HG02840 (cell line): ENCODE measurements around the gene MTARC1.

Source experiments
- ATAC-seq: cut with Tn5 transposase; IDR thresholded peaks from one replicate; pipeline ENCODE4 v1.9.1; 2021; ENCODE audit warnings: mild to moderate bottlenecking, moderate library complexity, moderate number of reproducible peaks; ENCODE audit not compliant: unreplicated experiment, low FRiP score

MTARC1 gene

GRCh38 chr1:220803401-220804201 is 16.9 kb downstream of the MTARC1 start:
- no peak for ATAC-seq

DNA sequence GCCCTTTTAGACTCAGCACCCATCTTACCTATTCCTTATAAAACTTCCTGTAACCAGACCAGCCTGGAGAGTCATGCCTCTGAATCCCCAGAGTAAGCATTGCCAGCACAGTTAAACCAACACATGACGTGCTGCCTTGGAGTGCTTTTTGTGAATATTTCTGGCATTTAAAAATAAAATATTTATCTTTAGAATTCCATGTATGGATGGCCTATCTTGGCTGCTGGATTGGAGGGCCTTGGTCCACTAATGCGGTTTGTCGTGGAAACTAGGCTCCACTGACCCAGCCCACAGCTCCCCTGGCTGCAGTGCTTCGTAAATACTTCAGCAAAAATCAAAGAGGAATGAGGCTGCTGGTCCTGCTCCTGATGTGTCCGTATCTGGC is 17.5 kb downstream of the MTARC1 start:
- no peak for ATAC-seq

- no peak for ATAC-seq
Measured at GRCh38 chr1:220806408-220806807, 19.7 kb downstream of the MTARC1 start.

DNA sequence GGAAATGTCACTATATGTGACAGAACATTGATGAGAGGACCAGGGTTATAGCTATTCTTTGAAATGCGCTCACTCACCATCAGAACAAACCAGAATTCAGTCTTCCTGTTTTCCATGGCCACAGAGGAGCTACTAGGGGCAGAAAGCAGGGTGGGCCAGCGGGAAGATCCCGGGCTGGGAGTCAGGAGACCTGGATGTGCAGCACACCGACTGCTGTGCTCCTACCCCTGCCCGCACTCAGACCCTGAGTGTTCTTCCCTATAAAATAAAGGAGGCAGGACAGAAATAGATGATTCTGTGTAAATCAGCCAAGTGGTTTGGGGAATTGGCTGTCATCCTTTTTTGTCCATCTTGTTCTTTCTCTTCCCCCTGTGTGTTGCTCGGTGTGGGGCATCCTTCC is 21.0 kb downstream of the MTARC1 start:
- no peak for ATAC-seq

- no peak for ATAC-seq
Measured at GRCh38 chr1:220808345-220809186, 21.9 kb downstream of the MTARC1 start.

DNA sequence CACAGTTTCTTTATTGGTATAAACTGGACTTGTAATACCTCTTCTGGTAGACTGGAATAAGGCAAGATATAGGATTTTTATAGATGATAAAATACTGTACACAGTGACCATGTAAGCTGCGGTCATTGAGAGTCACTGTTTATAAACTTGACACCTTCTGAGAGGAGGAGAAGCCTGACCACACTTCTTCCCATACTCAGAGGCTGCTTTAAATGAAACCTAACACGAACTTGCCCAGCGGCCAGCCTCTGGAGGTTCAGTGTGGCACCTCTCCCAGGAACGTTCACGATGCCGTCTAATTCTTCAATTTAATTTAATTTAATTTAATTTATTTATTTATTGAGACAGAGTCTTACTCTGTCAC is 22.5 kb downstream of the MTARC1 start:
- ATAC-seq: no peak

GRCh38 chr1:220809704-220810103 is 23.0 kb downstream of the MTARC1 start:
- ATAC-seq: no peak

DNA sequence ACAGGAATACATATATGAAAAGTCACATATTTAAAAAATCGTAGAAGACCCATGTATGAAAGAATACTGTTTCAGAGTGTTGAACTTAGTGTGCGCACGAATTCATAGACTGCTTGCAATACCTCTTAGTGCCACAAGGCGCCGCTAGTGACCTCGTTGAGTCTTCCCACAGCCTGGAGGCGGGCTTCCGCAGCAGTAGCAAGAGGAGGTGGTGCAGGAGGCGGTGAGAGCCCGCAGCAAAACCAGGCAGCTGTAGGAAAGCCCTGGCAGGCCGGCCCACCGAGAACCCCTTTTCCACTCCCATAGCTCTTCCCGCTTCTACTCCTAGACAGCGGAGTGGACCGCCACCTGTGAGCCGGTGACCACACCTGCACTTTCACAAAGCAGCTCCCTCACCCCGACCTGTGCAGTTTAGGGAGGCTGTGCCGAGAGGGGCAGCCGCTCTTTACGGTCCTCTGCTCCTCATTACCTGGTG is 23.5 kb downstream of the MTARC1 start:
- no peak for ATAC-seq

- no peak for ATAC-seq
Measured at GRCh38 chr1:220810963-220811362, 24.2 kb downstream of the MTARC1 start.

GRCh38 chr1:220811695-220812094 is 25.0 kb downstream of the MTARC1 start:
- no peak for ATAC-seq

DNA sequence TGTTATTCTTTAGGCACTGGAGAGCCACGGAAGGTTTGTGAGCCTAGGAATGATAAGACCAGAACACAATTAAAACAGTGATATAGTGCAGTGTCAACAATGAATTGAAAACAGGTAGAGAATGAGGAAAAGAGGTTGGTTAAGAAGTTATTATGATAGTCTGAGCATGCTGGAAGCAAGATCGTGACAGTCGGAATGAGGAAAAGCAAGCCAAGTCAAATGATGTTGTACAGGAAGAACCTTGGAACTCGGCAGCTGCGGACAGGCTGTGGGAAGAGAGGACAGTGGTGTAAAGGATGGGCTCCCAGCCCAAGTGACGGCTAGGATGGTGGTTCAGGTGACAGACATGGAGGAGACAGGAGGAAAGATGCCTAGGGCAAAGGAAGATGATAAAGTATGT is 25.6 kb downstream of the MTARC1 start:
- no peak for ATAC-seq

- no peak for ATAC-seq
Measured at GRCh38 chr1:220813013-220813412, 26.3 kb downstream of the MTARC1 start.

- no peak for ATAC-seq
Measured at GRCh38 chr1:220815409-220815808, 28.7 kb downstream of the MTARC1 start.

DNA sequence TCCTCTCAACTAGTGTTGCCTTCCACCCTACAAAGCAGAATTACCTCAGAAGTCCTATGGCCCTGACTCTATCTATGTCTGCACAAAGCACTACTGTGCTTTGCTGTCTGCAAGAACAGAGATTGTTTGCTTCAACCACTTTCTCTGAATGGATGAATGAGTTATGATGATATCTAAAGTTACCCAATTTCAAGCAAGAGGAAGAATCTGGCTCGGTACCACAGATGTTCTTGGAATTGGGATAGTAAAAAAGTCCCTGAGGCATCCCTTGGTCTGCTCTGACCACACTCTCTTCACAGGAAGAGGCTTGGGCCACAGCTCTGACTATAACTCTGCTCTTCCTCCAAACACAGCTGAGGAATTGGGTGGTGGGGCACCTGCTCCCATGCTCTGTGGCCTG is 31.2 kb downstream of the MTARC1 start:
- no peak for ATAC-seq

DNA sequence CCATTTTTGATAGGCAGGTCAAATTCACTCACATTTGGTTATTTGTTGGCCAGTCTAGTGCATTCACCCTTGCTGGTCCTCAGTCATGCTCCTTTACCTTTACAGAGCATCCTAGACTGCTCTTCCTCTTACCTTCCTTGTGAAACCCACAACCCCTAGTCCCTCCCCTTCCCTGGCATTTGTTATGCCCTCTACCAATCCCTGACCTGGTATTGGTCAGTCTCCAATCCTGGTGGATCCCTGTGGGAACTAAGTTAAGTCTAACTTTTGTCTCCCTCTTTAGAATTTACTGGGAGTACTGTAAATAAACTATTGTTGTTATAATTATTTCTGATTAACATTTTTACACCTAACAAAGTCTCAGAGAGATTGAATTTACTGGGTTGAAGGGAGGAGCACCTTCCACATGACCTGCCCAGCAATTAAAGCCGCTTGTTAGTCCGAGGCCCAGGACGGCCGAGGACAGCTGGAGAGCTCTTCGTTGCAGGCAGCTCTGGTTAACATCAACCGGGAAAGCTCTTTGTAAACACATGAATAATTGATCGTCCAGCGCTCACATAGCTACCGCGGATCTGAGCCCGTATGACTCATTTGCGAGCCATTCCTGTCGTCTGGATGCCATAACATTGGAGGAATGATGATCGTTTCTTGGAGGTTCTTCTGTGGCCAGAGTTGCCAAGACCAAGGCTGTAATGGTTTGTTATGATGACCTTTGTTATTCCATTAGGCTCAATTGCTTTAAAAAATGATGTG is 31.9 kb downstream of the MTARC1 start:
- no peak for ATAC-seq

DNA sequence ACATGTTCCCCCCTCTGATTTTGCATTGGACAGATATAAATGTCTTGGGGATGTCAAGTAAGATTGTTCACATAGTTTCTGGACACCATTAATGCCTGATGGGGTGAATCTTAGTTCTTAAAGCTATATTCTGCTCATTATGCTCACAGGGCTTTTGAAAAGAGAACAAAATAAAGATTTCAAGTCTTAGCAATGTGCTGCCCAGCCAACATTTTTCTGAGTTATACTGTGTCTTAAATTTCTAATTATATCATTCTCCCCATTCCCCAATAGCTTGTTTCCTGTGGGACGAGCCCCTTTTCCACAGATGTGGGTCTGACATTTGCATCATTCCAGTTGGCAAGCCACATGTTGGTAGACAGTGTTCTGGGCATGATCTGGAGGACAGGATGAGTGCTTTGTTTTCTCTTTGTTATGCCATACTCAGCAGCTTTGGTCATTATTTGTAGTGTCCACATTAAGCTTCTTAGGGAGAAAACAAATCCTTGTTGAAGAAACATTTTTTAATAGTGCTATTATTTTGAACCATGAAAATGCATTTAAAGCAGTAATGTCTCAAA is 32.8 kb downstream of the MTARC1 start:
- no peak for ATAC-seq

DNA sequence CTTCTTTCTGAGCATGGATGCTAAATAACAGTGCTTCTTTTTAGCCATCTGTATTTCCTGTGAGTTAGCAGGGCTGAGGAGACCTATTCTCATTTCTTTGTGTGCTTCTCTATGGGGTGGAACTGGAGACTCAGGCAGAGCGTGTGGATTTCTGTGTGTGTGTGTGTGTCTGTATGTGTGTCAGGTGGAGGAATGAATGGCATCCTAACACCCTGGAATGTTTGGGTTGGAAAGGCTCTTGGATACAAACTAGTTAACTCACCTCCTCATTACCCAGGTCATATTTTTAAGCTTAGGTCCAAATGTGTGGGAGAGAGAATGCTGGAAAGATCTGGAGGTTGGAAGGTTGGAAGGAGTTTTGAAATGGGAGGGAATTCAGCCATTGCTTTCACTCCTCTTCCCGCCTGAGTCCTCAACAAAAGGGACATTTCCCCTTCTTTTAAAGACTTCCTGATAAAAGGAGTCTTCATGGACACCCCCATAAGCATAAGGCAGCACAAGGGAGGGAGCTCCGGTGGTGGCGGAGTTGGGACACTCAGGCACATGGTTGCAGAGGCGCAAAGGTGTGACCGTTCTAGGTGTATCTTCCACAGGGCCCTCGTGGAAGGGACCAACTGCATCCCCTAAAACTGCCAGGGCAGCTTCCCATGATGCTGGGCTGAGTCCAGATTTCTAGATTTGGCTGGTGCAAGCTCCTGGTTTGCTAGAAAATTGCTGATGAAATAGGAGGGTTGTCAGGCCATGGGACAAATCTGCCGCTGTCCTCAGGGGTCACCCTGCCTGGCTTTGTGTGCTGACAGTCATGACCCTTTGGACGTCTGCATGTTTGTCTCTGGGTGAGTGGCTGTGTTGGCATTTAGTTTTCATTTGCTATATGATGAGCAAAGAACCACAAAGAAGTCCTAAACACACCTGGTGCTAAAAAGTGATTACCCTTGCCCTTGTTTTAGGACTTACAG is 37.6 kb downstream of the MTARC1 start:
- no peak for ATAC-seq

GRCh38 chr1:220825819-220826551 is 39.3 kb downstream of the MTARC1 start:
- ATAC-seq: no peak

GRCh38 chr1:220826729-220827128 is 40.0 kb downstream of the MTARC1 start:
- no peak for ATAC-seq
